ENCODE data around the gene MUC5B. TPM values are rescaled to one million over a fixed set of nuclear protein-coding genes. Genes with fewer than 3 reads are reported as not detected.

Gene MUC5B
- total and polyA plus RNA-seq, 4 donors = 0.17 to 0.95 (median 0.50) TPM; not detected in 1

GRCh38 chr11:1260620-1261019, 37.8 kb downstream of the MUC5B start:
- no peak overlapping the region for H3K27ac ChIP-seq (ENCODE audit: low read depth in 1 of 2, low read length in 2 of 2)
- peaks cover 8 to 18% (median 14%) of the 10 kb centered on the region in 4 donors for H3K4me1 ChIP-seq (ENCODE audit: control insufficient read depth in 4 of 4, insufficient read depth in 4 of 4, low read length in 3 of 4)
- no peak overlapping the region for H3K4me3 ChIP-seq (ENCODE audit: low read depth in 1 of 3, low read length in 3 of 3)
- 95% methylated on average over 17 of the region's 17 CpGs for WGBS
- H3K9ac ChIP-seq (ENCODE audit: low read depth in 1 of 2, low read length in 2 of 2) = no peak overlapping the region
- no peaks in the 10 kb centered on the region for H3K9me3 ChIP-seq (ENCODE audit: control insufficient read depth in 4 of 4, low read length in 3 of 4)
- TF ChIP-seq, protein P1, sequence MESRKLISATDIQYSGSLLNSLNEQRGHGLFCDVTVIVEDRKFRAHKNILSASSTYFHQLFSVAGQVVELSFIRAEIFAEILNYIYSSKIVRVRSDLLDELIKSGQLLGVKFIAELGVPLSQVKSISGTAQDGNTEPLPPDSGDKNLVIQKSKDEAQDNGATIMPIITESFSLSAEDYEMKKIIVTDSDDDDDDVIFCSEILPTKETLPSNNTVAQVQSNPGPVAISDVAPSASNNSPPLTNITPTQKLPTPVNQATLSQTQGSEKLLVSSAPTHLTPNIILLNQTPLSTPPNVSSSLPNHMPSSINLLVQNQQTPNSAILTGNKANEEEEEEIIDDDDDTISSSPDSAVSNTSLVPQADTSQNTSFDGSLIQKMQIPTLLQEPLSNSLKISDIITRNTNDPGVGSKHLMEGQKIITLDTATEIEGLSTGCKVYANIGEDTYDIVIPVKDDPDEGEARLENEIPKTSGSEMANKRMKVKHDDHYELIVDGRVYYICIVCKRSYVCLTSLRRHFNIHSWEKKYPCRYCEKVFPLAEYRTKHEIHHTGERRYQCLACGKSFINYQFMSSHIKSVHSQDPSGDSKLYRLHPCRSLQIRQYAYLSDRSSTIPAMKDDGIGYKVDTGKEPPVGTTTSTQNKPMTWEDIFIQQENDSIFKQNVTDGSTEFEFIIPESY (IDR thresholded peaks at IDR 0.05) = no peak
- TF ChIP-seq, protein P2, sequence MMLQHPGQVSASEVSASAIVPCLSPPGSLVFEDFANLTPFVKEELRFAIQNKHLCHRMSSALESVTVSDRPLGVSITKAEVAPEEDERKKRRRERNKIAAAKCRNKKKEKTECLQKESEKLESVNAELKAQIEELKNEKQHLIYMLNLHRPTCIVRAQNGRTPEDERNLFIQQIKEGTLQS (IDR thresholded peaks at IDR 0.05) = no peak
- TF ChIP-seq FOXA1 (IDR thresholded peaks at IDR 0.05) (no peak), EGR1 (IDR thresholded peaks at IDR 0.05; ENCODE audit: low read depth in 2 of 2) (no peak), CTCF (IDR thresholded peaks at IDR 0.05; ENCODE audit: low read depth, low read length, missing input control) (no peak), SP1 (IDR thresholded peaks at IDR 0.05) (no peak), RAD21 (IDR thresholded peaks at IDR 0.05) (no peak), JUND (IDR thresholded peaks at IDR 0.05) (no peak), RXRA (IDR thresholded peaks at IDR 0.05) (no peak), FOXA2 (IDR thresholded peaks at IDR 0.05) (no peak), YY1 (IDR thresholded peaks at IDR 0.05) (no peak)
- no peaks in the 10 kb centered on the region for H3K36me3 ChIP-seq (ENCODE audit: control insufficient read depth in 4 of 4, insufficient read depth in 3 of 4, low read depth in 1 of 4, low read length in 3 of 4)
- DNase-seq (ENCODE audit: low spot score) = no peak
- H3K27me3 ChIP-seq (ENCODE audit: control insufficient read depth in 4 of 4, insufficient read depth in 4 of 4, low read length in 3 of 4) = no peaks in the 10 kb centered on the region

- no peaks in the 10 kb centered on the region for H3K27me3 ChIP-seq (ENCODE audit: control insufficient read depth in 4 of 4, insufficient read depth in 4 of 4, low read length in 3 of 4)
- TF ChIP-seq FOXA1 (IDR thresholded peaks at IDR 0.05) = no peak
- TF ChIP-seq NR2F2 (IDR thresholded peaks at IDR 0.05) = no peak
- TF ChIP-seq RAD21 (IDR thresholded peaks at IDR 0.05) = no peak
- no peak for TF ChIP-seq REST (IDR thresholded peaks at IDR 0.05)
- TF ChIP-seq JUND (IDR thresholded peaks at IDR 0.05) = no peak
- no peak for TF ChIP-seq HNF4G (IDR thresholded peaks at IDR 0.05)
- no peak for TF ChIP-seq GABPA (IDR thresholded peaks at IDR 0.05 in 1 of 2, conservative IDR thresholded peaks at IDR 0.05 in 1 of 2)
- TF ChIP-seq YY1 (IDR thresholded peaks at IDR 0.05) = no peak
- no peak for TF ChIP-seq HNF4A (conservative IDR thresholded peaks at IDR 0.05)
- TF ChIP-seq, protein P2 (IDR thresholded peaks at IDR 0.05) = no peak
- H3K27ac ChIP-seq (ENCODE audit: low read depth in 1 of 2, low read length in 2 of 2) = no peak overlapping the region
- peaks cover 8 to 18% (median 14%) of the 10 kb centered on the region in 4 donors for H3K4me1 ChIP-seq (ENCODE audit: control insufficient read depth in 4 of 4, insufficient read depth in 4 of 4, low read length in 3 of 4)
- no peak overlapping the region for H3K4me3 ChIP-seq (ENCODE audit: low read depth in 1 of 3, low read length in 3 of 3)
- 92% methylated on average over 39 of the region's 39 CpGs for WGBS
- no peaks in the 10 kb centered on the region for H3K9me3 ChIP-seq (ENCODE audit: control insufficient read depth in 4 of 4, low read length in 3 of 4)
- H3K9ac ChIP-seq (ENCODE audit: low read depth in 1 of 2, low read length in 2 of 2) = no peak overlapping the region
- no peak for DNase-seq (ENCODE audit: low spot score)
- H3K36me3 ChIP-seq (ENCODE audit: control insufficient read depth in 4 of 4, insufficient read depth in 3 of 4, low read depth in 1 of 4, low read length in 3 of 4) = no peaks in the 10 kb centered on the region
Observed at GRCh38 chr11:1261241-1262071, 38.6 kb downstream of the MUC5B start.

All from liver (tissue), 9 donors.